Activated CD4-positive, CD25-positive, alpha-beta regulatory T cell treated with anti-CD3 and anti-CD28 coated beads, Interleukin-2, amount 50 U/mL, for 24 hours (primary cell): ENCODE data around the gene CIB2.
A peak's percentile ranks its signal among the peaks of the same experiment; 100 is the strongest.

Source experiments
- ATAC-seq, 2 donors: fragments of 150-1000 bp; cut with Tn5 transposase; one replicate each; pipeline ENCODE4 v1.10.0; 2021; ENCODE audit warnings: mild to moderate bottlenecking in 1 of 2, moderate library complexity in 1 of 2

The CIB2 gene

DNA sequence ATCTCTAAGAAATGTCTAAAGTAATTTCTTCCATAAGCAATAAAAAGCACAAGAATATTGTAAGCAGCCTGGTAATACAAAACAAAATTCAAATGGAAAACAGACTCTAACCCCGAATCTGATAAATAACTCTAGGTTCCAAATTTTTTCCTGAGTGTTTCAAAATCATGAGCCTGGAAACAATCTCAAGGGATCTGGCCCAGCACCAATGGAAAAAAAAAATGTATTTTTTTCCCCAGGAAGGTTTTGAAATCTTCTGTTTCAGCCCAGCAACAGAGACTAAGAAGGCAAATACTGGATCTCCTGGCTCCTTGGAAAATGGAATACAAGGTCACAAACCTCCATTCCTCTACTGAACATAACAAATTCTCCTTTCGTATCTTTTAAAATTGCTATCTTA, 66.7 kb downstream of the CIB2 start:
- ATAC-seq: no peak

DNA sequence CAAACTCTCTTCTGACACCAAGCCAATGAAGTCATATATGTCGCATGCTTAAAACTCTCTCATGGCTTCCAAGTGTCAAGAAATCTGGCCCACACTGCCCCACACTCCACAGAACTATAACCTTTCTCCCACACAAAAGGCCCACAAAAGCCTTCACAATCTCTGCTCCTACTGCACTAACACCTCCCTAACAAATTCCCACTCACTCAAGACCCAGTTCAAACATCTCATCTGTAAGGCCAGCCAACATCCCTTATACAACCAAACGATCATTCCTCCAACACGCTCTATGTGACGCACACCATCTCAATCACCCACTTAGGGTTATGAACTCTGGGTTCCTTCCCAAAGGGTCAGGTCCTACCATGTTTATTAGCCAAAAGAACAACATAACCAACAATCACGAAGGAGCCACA, 67.3 kb downstream of the CIB2 start:
- ATAC-seq: no peak

DNA sequence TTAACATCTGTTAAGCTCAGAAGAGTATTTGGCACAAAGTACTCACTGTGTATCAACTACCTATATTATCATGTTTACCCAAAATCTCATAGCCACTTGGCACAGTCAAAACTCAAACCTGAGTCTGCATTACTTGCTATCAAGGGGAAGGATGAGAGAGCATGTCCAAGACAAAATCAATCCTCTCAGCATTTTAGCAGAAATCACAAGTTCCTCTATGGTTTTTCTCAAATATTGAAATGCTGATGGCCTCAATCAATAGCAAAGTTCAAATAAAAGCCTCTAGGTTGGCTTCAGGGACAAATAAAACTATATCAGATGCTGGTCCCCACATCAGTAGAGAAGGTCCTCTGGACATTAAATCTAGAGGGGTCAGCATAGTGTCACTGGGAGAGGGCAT, 68.0 kb downstream of the CIB2 start:
- no peak for ATAC-seq

DNA sequence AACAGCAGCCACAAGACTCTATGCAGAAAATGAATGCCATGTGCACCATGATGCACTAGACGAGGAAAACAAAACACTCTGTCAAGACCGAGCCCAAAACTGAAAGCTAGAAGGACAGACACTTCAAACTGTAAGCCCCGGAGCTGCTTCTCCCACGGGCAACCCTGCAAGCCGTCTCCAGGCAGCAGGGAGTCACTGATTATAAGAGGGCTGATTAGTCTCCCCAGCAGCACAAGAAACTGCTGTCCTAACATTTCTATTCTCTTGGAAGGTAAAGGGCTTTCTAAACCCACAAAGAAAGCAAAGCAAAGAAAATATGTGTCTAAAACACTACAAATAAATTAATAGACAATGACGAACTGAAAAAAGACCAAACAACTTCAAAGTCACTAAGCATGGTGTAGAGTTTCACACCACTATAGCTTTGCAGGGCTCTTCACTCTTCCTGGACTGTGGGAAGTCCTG, 69.2 kb downstream of the CIB2 start:
- ATAC-seq: peak; percentile 77 to 80

DNA sequence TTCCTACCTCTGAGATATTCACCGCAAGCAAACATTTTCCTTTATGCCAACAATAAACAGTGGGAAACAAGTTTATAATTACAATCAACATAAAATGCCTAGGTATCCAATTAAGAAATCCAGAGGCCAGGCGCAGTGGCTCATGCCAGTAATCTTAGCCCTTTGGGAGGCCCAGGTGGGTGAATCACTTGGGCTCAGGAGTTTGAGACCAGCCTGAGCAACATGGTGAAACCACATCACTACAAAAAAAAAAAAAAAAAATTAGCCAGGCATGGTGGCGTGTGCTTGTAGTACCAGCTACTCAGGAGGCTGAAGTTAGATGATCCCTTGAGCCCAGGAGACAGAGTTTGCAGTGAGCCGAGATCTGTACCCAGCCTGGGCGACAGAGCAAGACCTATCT, 71.0 kb downstream of the CIB2 start:
- peak in 1 of 2 donors; percentile 19 for ATAC-seq

DNA sequence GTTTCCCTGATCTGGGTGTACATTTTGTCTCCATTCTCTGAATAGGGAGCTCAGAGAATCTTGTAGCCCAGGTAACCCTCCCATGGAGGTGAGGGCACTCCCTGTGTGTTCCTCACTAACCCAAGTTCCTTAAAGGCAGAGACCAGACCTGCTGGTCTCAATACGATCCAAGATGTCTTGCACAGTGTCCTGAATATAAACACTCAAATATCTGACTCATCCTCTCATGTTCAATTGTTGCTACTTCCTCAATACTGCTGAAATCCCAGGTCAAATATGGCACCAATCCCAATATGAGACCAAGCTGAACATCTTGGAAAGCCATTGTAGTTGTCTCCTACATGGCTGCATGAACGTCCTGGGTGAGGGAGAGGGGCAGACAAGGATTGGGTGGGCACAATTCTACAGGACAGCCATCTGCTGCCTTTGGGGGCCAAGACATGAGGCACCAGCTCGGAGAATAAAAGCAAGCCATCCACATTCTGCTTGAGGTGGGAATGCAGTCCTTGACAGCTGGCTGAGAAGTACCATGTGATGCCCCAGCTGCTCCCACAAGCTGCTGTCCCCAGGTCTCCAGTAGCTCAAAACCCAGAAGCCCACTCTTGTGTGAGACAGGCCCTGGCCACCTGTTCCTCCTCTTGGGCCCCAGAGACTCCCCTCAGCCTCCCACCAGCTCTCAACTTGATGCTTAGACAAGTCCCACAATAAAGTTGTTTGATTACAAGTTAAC, 72.0 kb downstream of the CIB2 start:
- ATAC-seq: no peak

DNA sequence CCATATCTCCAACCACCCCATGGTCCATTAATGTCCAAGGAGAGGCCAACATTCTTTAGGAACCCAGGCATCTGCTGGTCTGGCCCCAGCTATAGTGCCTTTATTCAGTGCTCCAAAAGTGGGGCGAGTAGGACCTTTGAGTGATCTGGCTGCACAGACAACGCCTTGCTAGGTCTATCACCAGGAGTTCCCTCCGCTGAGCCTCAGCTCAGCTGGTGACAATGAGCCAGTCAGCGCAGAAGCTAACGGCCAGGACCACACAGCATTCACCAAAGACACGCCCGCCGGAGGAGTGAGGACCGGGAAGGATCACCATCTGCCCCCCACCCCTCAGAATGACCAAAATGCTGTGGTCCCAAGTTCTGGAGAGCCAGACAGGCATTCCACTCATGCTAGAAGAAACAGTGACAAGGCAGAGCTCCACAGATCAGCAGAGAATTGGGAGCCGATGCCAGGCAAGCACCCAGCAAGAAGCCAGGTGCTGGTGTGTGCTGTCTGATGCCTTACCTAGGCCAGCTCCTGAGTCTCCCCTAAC, 72.8 kb downstream of the CIB2 start:
- ATAC-seq: no peak

DNA sequence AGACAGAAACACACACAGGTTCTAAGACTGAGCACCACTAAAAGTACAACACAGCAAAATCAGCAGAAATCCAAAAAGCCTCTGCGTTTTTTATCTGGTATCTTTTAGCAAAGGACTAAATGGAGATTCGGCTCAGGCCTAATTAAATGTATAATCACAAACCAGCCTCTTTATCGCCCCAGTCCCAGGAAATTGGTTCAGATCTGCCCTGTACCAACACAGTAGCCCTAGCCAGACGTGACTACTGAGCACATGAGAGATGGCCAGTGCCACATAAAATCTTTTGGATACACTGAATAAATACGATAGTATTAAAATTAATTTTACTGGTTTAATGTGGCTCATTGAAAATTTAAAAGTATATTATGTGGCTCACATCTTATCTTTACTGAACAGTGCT, 73.4 kb downstream of the CIB2 start:
- ATAC-seq: no peak

DNA sequence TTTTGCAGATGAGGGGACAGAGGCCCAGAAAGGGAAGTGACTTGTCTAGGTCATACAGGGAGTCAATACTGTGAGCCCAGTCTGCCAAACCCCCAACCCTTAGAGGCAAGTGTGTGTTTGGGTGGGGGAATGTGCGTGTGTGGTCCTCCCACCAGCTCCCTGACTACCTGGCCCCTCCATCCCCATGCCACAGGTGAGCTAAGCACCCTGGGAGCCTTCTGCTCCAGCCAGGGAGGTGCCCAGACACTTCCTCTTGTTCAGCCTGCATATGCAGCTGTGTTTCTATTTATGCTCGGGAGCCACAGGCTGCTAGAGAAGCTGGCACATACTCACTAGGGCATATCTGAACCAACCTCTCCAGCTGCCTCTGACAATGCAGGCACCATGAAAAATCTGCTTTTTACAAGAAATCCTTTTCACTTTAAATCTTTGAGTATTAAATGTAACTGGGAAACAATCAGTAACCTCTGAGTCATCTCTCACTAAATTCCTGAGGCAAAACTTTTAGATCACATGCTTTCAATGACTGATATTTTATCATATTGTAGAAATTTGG, 74.5 kb downstream of the CIB2 start:
- ATAC-seq: peak; percentile 41 to 49

DNA sequence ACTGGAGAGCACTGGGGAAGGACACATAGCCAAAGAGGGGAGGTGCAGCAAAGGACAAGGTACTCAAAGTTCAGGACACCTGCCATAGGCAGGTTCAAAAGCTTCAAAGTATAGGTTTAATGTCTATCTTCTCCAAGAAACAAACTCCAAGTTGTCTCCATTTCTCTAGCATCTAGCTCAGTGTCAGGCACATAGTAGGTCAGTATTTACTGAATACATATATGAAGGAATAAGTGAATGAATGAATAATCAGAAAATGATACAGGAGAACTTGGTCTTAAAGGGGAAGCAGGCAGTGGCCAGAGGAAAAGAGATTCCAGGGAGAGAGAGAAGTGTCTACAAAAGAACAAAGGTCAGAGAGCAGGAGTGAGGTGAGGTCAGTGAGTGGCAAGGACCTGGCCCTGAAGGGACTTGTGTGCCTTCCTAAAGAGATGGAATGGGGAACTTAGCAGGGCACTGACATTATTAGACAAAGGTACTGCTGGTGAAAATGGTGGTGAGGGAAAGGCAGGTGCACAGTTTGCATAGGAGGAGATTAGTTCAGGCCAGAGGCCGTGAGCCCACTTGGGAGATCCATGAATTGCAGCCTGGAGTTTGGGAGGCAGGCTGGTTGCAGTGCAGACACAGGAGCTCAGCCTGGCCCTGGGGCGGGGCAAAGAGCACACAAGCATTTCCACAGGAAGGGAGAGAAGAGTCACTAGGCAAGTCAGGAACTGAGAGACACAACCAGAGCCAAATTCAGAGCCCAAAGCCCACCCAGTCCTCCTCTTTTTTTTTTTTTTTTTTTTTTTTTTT, 75.1 kb downstream of the CIB2 start:
- ATAC-seq: no peak

DNA sequence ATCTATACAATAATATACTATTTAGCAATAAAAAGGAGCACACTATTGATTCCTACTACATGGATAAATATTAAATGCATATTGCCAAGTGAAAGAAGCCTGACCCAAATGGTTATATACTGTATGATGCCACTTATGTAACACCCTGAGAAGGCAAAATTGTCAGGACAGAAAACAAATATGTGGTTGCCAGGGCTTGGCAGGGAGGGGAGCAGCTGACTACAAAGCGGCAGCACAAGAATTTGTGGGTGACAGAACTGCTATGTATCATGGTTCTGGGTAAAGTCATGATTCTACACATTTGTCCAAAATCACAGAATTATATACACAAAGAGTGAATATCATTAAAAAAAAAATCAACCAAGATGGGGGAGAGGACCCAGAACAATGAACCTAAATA, 76.3 kb downstream of the CIB2 start:
- no peak for ATAC-seq
